SK-N-MC (cell line): Measurements from ENCODE around the gene PLTP.

Experiments used
- EZH2 ChIP-seq: fragments of 200-600 bp; sonication (generic); IDR thresholded peaks from one replicate; pipeline ENCODE4 v1.6.1; 2017; ENCODE audit warnings: antibody characterized with exemption
- POLR2AphosphoS5 ChIP-seq: IDR thresholded peaks from 2 replicates; pipeline ENCODE4 v1.6.1; 2012; ENCODE audit warnings: mild to moderate bottlenecking, low read depth, low read length, borderline replicate concordance

GRCh38 chr20:45921337-45922189 is 9.6 kb upstream of the PLTP start:
- TF ChIP-seq EZH2 (no peak), POLR2AphosphoS5 (no peak)
